BE2C (cell line): ENCODE measurements around the gene QPCT.

Source experiments
- DNase-seq: peaks from one replicate; pipeline ENCODE4 v3.0.0-alpha.2; 2020
- H3K27me3 ChIP-seq: fragments of 250-450 bp; sonication (Bioruptor Pico); 2 replicates; pipeline ENCODE4 v1.5.1; 2020; ENCODE audit warnings: mild to moderate bottlenecking
- H3K36me3 ChIP-seq: fragments of 250-450 bp; sonication (Bioruptor Pico); 2 replicates; pipeline ENCODE4 v1.5.1; 2020; ENCODE audit warnings: mild to moderate bottlenecking
- H3K4me1 ChIP-seq: fragments of 250-450 bp; sonication (Bioruptor Pico); 2 replicates; pipeline ENCODE4 v1.5.1; 2020
- H3K4me3 ChIP-seq: 2 replicates; pipeline ENCODE4 v1.5.1; 2011; ENCODE audit warnings: low read depth, low read length
- H3K9me3 ChIP-seq: fragments of 250-450 bp; sonication (Bioruptor Pico); 2 replicates; pipeline ENCODE4 v1.5.1; 2020
- TF ChIP-seq, protein P1 (sequence below): IDR thresholded peaks from 2 replicates; pipeline ENCODE4 v1.5.1; 2012; ENCODE audit warnings: mild to moderate bottlenecking, low read depth, low read length

Gene QPCT

DNA sequence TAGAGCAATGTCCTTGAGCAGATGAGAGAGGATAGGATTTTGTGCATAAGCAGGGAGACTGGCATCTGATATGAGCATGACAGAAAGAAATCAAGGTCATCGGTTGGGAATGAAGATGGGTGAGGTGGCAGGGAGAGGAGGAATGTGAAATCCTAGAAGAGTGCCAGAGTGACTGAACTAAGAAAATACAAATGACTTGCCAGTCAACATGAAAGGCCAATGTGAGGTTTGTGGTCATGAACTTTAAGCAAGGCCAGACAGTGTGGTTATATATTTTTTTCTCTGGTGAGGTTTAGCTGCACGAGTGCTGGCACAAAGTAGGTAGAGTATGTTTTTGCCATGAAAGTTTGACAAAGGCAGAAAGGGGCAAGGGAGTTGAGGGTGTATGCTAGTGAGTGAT, 21.2 kb downstream of the QPCT start:
- no peaks in the 10 kb centered on the region for H3K36me3 ChIP-seq
- no peak for DNase-seq
- no peaks in the 10 kb centered on the region for H3K9me3 ChIP-seq
- TF ChIP-seq, protein P1, sequence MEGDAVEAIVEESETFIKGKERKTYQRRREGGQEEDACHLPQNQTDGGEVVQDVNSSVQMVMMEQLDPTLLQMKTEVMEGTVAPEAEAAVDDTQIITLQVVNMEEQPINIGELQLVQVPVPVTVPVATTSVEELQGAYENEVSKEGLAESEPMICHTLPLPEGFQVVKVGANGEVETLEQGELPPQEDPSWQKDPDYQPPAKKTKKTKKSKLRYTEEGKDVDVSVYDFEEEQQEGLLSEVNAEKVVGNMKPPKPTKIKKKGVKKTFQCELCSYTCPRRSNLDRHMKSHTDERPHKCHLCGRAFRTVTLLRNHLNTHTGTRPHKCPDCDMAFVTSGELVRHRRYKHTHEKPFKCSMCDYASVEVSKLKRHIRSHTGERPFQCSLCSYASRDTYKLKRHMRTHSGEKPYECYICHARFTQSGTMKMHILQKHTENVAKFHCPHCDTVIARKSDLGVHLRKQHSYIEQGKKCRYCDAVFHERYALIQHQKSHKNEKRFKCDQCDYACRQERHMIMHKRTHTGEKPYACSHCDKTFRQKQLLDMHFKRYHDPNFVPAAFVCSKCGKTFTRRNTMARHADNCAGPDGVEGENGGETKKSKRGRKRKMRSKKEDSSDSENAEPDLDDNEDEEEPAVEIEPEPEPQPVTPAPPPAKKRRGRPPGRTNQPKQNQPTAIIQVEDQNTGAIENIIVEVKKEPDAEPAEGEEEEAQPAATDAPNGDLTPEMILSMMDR: no peak
- no peak overlapping the region for H3K4me3 ChIP-seq
- no peaks in the 10 kb centered on the region for H3K27me3 ChIP-seq
- peaks cover 8% of the 10 kb centered on the region for H3K4me1 ChIP-seq

DNA sequence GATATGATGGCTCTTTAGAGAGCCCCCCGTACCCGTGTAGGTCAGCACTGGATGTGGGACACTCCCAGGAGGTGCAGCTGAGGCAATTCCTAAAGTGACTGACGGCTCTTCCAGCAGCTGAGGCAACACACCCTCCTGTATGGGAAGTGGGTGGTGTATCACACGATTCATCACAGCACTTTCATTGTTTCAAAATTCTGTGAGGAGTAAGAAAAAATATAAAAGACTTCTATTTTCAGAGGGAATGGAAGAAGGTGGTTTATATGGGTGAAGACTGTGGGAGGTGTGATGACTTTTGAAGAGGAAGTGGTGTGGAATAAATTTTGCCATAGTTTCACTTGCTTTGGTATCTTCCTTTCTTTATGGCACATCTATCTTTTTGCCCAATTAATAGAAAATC, 22.3 kb downstream of the QPCT start:
- Histone ChIP-seq H3K27me3 (no peaks in the 10 kb centered on the region), H3K4me1 (peaks cover 1% of the 10 kb centered on the region), H3K36me3 (no peaks in the 10 kb centered on the region), H3K4me3 (no peak overlapping the region), H3K9me3 (no peaks in the 10 kb centered on the region)
- TF ChIP-seq, protein P1: no peak
- no peak for DNase-seq

DNA sequence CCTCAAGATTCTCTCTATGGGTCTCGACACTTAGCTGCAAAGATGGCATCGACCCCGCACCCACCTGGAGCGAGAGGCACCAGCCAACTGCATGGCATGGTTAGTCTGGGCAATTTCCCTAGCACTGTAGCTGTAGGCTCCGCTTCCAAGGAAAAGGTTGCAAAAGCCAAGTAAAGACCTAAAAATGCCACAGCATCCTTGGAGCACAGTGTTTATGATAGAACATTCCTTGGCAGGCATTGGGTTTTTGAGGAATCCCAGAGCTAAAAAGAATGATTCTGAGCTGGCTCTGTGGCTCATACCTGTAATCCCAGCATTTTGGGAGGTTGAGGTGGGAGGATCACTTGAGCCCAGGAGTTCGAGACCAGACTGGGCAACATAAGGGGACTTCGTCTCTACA, 22.9 kb downstream of the QPCT start:
- Histone ChIP-seq H3K4me3 (no peak overlapping the region), H3K9me3 (no peaks in the 10 kb centered on the region), H3K36me3 (no peaks in the 10 kb centered on the region), H3K4me1 (no peaks in the 10 kb centered on the region), H3K27me3 (no peaks in the 10 kb centered on the region)
- TF ChIP-seq, protein P1: no peak
- no peak for DNase-seq

DNA sequence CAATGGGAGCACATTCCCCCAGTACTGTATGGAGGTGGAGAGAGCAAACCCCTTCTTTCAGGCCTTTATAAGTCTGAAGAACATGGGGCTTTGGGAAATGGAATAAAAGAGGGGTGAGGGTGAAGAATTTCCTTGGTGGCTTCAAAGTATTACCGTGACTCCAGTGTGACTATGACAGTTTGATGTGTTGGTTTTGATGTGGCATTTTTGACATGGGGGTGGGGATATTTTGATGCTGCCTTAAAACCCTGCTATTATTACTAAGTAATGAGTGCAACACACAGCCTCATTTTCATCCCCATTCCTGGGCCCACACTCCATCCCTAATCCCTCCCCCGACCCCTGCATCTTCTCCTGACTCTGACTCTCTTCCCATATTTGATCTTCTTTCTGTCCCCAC, 23.6 kb downstream of the QPCT start:
- H3K27me3 ChIP-seq: no peaks in the 10 kb centered on the region
- no peaks in the 10 kb centered on the region for H3K4me1 ChIP-seq
- H3K9me3 ChIP-seq: no peaks in the 10 kb centered on the region
- H3K4me3 ChIP-seq: no peak overlapping the region
- TF ChIP-seq, protein P1: no peak
- DNase-seq: no peak
- no peaks in the 10 kb centered on the region for H3K36me3 ChIP-seq

DNA sequence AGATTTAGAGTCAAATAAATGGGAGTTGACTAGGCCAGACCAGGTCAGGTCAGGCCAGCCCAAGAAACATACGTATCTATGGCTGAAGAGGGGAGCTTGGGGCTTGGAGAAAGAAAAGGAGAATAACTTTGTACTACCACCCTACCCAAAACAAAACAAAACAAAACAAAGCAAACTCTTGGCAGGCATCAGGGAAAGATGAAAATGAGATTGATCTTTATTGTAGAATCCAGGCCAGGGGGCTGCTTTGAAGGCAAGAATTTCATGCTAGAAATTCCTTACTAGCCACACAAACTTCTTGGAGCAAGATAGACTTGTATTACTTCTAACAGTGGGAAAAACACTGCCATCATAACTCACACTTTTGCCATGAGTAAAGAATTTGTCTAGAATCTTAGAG, 26.2 kb downstream of the QPCT start:
- TF ChIP-seq, protein P1: no peak
- H3K9me3 ChIP-seq: no peaks in the 10 kb centered on the region
- DNase-seq: no peak

DNA sequence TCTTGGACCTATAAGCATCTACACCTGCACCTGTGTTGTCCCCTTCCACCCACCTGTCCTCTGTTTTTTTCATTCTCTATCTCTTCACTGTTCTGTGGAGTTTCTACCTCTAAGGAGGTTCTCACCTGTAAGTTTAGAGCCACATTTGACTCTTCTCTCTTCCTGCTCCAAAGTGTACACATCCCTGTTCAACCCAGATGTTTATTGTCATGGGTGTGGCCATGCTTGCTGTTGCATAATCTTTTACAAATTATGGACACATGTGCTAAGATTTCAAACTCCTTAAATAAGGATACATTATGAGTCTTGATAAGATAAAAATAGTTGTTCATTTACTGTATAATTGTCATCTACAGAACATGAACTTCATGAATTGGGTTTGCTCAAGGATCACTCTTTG, 27.6 kb downstream of the QPCT start:
- no peaks in the 10 kb centered on the region for H3K36me3 ChIP-seq
- DNase-seq: no peak
- H3K4me1 ChIP-seq: no peaks in the 10 kb centered on the region
- no peak overlapping the region for H3K4me3 ChIP-seq
- H3K9me3 ChIP-seq: no peaks in the 10 kb centered on the region
- TF ChIP-seq, protein P1: no peak
- H3K27me3 ChIP-seq: no peaks in the 10 kb centered on the region

More for the DNA sequence above, 26.2 kb downstream of the QPCT start:
- Histone ChIP-seq H3K4me3 (no peak overlapping the region), H3K4me1 (no peaks in the 10 kb centered on the region), H3K27me3 (no peaks in the 10 kb centered on the region), H3K36me3 (no peaks in the 10 kb centered on the region)
